Endometrial microvascular endothelial cells (primary cell): ENCODE results near the gene ASXL1. TPM values are rescaled to one million over a fixed set of nuclear protein-coding genes. Genes with fewer than 3 reads are reported as not detected.
"Not testable (repeated sequence)": the region's sequence is repeated elsewhere in the genome, so short reads cannot be mapped to it uniquely, and the experiment has no call there.

Experiments used
- in situ Hi-C: cut with HindIII; loops from 2 replicates; pipeline ENCODE4 v1.10.0; 2017; ENCODE audit warnings: low sequenced_read_pairs, low pct_unique_long_range_greater_than_20kb; ENCODE audit errors: inconsistent ontology term
- total RNA-seq: library from RNA; depleted of rRNA; stranded (reverse); fragments of >200 nt; gene quantifications from one replicate; pipeline ENCODE4 v1.2.3, GENCODE V29; 2015; ENCODE audit errors: inconsistent ontology term

Gene ASXL1
- total RNA-seq, result 23.5 TPM

DNA sequence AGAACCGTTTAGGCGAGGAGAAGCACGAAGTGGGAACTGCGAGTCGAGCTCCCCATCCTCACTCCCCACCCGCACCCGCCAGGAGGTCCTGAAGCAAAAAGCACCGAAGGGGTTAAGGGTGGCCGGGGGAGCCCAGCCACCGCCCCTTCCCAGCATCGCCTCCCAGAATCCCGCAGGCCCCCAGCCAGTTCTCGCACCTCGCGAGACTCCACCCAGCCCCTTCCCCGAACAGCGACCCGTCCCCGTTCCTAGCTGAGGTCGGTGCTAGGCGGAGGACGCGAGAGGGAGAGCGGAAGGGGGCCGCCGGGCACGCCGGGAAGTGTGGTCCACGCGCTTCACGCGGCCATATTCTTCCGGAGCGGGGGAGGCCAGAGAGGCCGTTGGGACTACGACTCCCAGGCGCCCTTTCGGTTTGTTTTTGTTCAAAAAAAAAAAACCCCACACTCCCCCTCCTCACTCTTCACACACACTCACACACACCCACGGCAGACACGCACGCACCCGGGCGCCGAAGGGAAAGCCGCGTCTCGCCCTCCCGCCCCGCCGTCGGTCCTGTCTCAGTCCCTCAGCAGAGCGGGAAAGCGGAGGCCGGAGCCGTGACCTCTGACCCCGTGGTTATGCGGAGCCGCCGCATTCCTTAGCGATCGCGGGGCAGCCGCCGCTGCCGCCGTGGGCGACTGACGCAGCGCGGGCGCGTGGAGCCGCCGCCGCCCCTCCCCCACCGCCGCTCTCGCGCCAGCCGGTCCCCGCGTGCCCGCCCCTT lies at the start of gene ASXL1:
ASXL1 (plus strand) TSS at position 463 of the 763 bp plus-strand sequence. CDS start 445 bp downstream, outside the sequence.
- in situ Hi-C loops, result no loop called here

DNA sequence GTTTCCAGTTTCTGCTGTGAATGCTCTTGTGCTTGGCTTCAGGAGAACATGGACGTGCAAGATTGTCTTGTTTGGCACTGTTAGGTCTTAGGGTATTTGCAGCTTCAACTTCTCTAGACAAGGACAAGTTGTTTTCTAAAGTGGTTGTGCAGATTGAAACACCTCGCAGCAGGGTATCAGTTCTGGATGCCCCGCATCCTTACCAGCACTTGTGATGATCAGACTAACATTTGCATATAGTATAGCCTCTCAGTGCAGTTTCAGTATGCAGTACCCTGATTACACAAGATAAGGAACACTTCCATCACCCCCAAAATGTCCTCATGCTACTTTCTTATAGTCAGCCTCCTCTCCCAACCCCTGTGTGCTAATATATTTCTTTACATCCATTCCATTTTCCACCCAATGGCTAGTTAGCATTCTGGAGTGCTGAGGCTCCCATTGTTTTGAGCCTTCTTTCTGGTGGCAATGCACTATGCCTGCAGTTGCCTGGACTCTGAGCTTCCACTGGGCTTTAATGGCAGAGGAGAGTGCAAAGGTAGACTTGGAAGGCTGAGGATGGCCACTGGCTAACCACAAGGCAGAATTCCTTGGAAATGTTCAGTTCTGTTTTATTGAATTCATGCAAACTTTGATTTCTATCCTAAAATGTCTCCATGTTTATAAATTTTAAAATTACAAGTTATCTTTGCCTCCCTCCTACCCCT lies 45.3 kb upstream of the ASXL1 start:
- in situ Hi-C loops, result no loop called here

DNA sequence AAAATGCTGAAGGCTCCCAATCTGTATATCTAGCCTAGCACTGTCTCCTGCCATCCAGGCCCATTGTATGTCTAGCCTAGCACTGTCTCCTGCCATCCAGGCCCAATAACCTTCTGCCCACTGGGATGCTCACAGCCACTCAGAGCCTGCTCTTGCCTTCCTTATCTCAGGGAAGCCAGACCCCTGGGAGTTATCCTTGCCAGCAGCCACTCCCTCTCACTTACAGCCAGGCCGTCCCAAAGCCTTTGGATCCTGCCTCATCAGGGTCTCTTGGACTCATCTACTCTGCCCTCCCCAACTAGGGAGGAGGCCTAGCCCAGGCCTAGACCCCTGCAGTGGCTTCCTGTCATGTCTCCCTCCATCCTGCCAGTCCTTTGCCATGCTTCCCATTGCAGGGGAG lies 43.4 kb upstream of the ASXL1 start:
- in situ Hi-C loops, result no loop called here

DNA sequence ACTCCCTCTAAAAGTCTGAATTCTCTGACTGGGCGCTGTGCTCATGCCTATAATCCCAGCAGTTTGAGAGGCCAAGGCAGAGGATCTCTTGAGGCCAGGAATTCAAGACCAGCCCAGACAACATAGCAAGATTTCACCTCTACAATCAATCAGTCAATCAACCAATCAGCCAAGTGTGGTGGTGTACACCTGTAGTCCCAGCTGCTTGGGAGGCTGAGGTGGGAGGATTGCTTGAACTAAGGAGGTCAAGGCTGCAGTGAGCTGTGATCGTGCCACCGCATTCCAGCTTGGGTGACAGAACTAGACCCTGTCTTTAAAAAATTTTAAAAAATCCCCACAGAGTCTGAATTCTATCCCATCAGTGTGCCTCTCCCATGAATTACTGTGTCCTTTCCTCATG lies 42.7 kb upstream of the ASXL1 start:
- in situ Hi-C loops, result no loop called here

DNA sequence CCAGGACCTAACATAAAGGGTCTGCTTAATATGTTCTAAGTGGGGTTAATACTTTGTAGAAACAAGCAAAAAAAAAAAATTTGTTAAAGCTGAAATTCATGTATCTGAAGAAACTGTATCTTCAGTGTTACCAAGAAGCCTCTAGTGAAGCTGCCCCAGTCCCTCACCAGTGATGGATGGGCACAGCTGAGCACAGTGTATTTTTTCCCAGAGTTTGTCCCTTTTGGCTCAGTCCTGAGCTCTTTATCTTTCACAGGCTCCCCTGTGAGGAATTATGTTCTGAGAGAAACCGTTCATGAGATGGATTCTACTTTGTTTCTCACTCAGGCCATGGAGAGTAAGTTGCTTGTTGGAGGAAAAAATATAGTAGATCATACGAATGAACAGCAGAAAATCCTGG lies 42.2 kb upstream of the ASXL1 start:
- in situ Hi-C loops, result no loop called here

DNA sequence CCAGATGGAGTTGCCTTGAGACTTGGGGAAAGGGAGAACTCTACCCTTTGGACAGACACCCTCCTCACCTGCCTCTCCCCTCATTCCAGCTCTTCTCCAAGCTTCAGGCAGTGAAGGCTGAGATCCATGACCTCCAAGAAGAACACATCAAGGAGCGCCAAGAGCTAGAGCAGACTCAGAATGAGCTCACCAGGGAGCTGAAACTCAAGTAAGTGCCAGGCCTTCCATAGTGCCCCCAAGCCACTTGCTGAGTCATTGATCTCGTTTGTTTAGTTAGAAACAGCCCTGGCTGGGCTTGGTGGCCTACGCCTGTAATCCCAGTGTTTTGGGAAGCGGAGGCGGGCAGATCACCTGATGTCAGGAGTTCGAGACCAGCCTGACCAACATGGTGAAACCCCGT lies 41.5 kb upstream of the ASXL1 start:
- in situ Hi-C loops, result no loop called here

DNA sequence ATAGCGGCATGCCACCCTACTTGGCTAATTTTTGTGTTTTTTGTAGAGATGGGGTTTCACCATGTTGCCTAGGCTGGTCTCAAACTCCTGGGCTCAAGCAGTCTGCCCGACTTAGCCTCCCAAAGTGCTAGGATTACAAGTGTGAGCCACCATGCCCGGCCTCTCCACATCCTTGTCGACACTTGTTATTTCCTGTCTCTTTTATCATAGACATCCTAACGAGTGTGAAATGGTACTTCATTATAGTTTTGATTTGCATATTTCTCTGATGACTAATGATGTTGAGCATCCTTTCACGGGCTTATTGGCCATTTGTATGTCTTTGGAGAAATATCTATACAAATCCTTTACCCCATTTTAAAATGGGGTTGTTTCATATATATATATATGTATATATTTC lies 39.0 kb upstream of the ASXL1 start:
- in situ Hi-C loops, result no loop called here

DNA sequence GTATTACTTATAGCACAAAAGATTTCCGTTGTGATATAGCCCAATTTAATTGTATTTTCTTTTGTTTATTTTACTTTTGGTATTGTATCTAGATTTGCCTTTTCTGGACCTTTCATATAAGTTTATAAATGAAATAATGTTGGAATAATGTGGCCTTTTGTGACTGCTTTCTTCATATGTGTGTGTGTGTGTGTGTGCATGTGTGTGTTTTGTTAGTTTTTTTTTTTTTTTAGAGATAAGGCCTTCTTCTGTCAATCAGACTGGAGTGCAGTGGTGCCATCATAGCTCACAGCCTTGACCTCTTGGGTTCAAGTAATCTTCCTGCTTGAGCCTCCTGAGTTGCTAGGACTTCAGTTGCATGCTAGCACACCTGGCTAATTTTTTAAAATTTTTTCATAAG lies 37.8 kb upstream of the ASXL1 start:
- in situ Hi-C loops, result no loop called here

DNA sequence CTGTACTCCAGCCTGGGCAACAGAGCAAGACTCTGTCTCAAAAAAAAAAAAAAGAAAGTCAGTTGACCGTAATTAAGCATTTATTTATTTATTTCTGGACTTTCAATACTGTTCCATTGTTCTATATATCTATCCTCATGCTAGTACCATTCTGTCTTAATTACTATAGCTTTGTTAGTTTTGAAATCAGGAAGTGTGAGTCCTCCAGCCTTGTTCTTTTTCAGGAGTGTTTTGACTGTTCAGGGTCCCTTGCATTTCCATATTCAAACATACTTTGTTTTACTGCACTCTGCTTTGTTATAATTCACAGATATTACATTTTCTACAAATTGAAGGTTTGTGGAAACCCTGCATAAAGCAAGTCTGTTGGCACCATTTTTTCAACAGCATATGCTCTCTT lies 36.7 kb upstream of the ASXL1 start:
- in situ Hi-C loops, result no loop called here

DNA sequence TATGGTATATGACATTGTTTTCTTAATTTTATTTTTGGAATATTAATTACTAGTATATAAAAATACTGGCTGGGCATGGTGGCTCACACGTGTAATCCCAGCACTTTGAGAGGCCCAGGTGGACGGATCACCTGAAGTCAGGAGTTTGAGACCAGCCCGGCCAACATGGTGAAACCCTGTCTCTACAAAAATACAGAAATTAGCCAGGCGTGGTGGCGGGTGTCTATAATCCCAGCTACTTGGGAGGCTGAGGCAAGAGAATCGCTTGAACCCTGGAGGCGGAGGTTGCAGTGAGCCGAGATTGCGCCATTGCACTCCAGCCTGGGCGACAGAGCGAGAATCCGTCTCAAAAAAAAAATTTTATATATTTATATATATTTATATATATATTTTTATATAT lies 35.9 kb upstream of the ASXL1 start:
- in situ Hi-C loops, result not testable (repeated sequence)

DNA sequence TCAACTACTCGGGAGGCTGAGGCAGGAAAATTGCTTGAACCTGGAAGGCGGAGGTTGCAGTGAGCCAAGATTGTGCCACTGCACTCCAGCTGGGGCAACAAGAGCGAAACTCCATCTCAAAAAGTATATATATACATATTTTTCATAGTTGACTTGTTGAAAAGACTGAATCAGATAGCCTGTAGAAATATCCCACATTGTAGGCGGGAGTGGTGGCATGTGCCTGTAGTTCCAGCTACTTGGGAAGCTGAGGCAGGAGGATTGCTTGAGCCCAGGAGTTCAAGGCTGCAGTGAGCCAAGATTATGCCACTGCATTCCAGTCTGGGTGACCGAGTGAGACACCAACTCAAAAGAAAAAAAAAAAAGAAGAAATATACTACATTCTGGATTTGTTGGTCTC lies 34.4 kb upstream of the ASXL1 start:
- in situ Hi-C loops, result not testable (repeated sequence)

DNA sequence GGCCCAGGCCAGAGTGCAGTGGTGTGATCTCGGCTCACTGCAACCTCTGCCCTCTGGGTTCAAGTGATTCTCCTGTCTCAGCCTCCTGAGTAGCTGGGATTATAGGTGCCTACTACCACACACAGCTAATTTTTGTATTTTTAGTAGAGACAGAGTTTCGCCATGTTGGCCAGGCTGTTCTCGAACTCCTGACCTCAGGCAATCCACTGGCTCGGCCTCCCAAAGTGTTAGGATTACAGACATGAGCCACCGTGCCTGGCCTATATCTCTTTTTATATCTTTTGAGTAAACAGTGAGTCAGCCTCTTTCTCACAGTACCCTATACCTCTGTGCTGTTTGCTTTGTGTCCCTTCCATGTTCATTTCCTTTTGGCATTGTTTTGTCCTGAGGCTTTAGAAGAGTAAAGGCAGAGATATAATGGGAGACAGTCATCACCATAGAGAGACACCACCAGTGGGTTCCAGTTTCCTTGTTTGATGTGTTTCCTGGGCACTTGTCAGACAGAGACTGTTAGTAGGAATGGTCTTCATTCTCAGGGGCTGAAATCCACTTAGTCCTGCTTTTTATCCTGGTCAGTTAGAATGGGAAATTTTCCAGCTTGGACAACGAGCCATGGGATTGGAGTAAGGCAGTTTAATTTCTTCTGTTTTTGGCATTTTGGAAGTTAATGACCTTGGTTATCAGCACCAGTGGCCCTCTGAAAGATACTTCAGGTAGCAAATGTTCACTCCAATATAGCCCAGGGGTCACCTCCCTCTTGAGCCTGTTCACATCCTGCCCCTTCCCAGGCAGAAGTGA lies 32.2 kb upstream of the ASXL1 start:
- in situ Hi-C loops, result no loop called here

DNA sequence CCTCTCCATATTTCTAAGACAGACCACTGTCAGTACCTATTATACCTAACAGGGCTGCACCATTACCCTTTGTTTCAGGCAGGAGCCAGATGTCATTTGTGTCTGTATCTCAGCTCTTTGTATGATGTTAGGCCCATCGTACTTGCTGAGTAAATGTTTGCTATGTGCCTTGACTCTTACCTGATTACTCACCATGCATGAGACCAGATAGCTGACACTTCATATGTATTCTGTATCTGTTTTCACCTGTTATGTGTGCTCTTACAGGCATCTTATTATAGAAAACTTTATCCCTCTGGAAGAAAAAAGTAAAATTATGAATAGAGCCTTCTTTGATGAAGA lies 31.7 kb upstream of the ASXL1 start:
- in situ Hi-C loops, result no loop called here

DNA sequence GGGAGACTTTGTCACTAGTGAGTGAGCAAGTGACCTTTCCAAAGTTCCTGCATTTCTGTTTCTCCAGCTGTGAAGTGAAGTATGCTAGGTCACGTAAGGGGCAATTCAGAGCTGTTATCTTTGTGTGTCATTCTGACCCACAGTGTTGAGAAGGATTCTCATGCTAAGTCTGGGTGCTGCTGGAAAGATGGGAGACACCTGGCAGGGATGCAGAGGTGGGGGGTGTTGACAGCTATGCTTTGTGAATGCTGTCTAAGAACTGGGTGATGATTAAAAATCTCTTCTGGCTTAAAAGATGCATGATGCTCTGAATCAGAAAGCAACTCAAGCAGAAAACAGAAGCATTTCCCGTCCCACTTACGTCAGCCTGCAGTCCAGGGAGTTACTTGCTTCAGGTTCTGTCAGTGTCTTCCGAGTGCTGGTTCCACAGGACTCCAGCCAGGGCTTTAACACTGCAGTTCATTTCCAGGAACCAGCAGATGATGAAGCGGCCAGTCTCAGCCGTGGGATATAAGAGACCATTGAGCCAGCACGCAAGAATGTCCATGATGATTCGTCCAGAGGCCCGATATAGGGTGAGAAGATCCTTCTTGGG lies 30.9 kb upstream of the ASXL1 start:
- in situ Hi-C loops, result no loop called here

DNA sequence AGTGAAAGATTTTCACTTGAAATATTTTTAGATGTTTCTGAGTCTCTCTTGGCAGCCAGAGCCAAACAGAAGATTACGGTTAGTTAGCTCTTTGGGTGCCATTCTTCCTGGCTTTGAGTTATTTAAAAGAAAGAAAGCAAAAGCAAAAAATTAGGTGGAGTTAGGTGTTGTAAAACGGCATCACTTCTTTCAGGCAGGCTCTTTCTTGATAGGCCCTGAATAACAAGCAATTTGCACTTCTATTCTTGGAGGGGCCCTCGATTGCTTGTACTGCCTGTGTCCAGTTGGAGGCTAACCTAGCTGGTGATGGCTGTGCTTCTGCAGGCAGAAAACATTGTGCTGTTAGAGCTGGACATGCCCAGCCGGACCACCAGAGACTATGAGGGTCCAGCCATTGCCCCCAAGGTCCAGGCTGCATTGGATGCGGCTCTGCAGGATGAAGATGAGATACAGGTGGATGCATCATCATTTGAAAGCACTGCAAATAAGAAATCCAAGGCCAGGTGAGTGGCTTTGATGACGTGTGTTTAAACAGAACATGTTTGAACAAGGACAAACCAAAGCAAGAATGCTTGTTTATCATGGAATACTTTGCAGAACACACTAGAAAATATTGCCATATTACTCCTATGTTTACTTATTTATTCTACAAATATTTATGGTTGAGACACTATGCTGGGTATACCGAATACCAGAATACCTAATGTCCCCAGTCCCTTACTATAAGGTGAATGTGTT lies 28.1 kb upstream of the ASXL1 start:
- in situ Hi-C loops, result no loop called here

DNA sequence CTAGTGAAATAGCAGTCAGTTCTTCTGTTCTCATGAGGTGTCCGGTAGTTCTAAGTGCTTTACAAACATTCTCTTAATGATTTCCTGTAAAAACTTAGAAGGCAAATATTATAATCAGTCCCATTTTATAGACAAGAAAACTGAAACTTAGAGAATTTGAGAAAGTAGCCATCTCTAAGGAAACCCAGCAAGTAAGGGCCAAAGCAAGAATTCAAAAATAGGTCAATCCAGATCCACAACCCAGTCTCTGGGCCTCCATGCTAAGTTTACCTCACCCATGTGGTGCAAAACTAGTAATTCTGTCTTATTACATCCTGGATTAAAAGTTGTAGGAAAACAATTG lies 27.6 kb upstream of the ASXL1 start:
- in situ Hi-C loops, result no loop called here

DNA sequence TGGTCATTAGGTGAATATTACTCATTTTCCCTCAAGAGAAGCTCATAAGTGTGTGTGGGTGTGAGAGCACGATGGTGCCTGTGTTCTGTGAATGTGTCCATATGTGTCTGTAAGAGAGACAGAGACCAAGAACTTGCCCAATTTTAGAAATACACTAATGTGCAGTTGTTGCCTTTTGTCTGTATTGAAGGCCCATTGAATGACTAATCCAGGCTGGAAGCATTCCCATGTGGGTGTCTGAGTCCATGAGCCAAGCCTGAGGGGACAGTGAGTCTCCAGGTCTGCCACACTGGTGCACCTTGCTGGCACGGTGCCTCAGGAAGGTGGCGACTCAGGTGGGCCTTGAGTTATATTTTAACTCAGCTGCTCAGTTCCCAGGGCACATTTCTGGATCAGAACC lies 25.5 kb upstream of the ASXL1 start:
- in situ Hi-C loops, result no loop called here

DNA sequence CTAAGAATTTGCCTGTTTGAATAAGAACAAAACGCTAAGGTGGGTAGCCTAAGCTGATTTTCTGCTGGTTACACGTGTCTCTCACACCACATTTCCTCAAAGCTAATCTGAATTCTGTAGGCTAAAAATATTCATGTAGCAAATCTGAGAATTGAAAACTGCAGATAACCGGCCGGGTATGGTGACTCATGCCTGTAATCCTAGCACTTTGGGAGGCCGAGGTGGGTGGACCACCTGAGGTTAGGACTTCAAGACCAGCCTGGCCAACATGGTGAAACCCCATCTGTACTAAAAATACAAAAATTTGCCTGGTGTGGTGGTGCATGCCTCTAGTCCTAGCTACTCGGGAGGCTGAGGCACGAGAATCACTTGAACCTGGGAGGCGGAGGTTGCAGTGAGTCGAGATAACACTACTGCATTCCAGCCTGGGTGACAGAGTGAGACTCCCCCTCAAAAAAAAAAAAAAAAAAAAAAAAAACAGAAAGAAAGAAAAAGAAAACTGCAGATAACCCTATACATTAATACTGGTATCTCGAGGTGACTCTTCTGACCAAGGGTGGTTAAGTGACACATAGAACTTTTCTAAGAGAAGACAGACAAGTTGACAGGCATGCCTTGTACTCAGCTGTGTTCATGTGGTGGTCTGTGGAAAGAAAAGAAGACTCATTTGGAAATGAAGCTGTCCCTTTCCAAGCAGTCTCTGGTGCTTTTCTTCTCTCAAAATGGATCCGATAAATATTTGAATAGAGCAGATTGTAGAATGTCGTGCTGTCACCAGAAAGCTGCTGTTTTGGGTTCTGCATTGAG lies 24.7 kb upstream of the ASXL1 start:
- in situ Hi-C loops, result no loop called here
